A673 (cell line): Measurements from ENCODE around the gene SERPINB1. TPM values are rescaled to one million over a fixed set of nuclear protein-coding genes. Genes with fewer than 3 reads are reported as not detected.

ENCODE experiments used
- BruUV-seq: library from RNA; stranded (reverse); fragments of 400-500 nt; replicated peaks from 2 replicates; lab custom pipeline; 2021; lab: Mats Ljungman, UMichigan
- CTCF ChIA-PET: fragments of 300-600 bp; sonication (Branson Sonifier 250); formaldehyde crosslinking; loops from one replicate; lab custom pipeline; 2022; ENCODE audit warnings: antibody characterized with exemption; lab: Charles Lee
- POLR2A ChIA-PET: fragments of 300-600 bp; sonication (Branson Sonifier 250); formaldehyde crosslinking; loops from one replicate; lab custom pipeline; 2022; ENCODE audit warnings: antibody characterized with exemption; ENCODE audit not compliant: low non-redundant PET; lab: Charles Lee
- DNase-seq: peaks from one replicate; pipeline ENCODE4 v3.0.0-alpha.2; 2015; ENCODE audit warnings: low spot score
- H3K27ac ChIP-seq: fragments of 200-600 bp; sonication (generic); 2 replicates; pipeline ENCODE4 v1.5.1; 2016; ENCODE audit warnings: mixed run types, low read depth, mild to moderate bottlenecking, mixed read lengths, antibody characterized with exemption, low read length; ENCODE audit not compliant: poor library complexity, severe bottlenecking
- H3K27me3 ChIP-seq: fragments of 200-600 bp; sonication (generic); replicated peaks from 2 replicates; pipeline ENCODE4 v1.6.1; 2017; ENCODE audit warnings: mixed run types, low read depth, mild to moderate bottlenecking, mixed read lengths, antibody characterized with exemption, low read length; ENCODE audit not compliant: insufficient read depth, poor library complexity
- H3K36me3 ChIP-seq: fragments of 200-600 bp; sonication (generic); 2 replicates; pipeline ENCODE4 v1.6.1; 2016; ENCODE audit warnings: mixed run types, mild to moderate bottlenecking, mixed read lengths, antibody characterized with exemption, low read length; ENCODE audit not compliant: insufficient read depth, poor library complexity, severe bottlenecking
- H3K4me1 ChIP-seq: fragments of 200-600 bp; sonication (generic); 2 replicates; pipeline ENCODE4 v1.6.1; 2017; ENCODE audit warnings: mixed run types, mild to moderate bottlenecking, mixed read lengths, antibody characterized with exemption, low read length; ENCODE audit not compliant: insufficient read depth, poor library complexity, severe bottlenecking
- H3K4me3 ChIP-seq: fragments of 200-600 bp; sonication (generic); 2 replicates; pipeline ENCODE4 v1.5.1; 2016; ENCODE audit warnings: low read depth, mixed run types, mild to moderate bottlenecking, mixed read lengths, low read length; ENCODE audit not compliant: poor library complexity, severe bottlenecking
- H3K9me3 ChIP-seq: fragments of 200-600 bp; sonication (generic); 2 replicates; pipeline ENCODE4 v1.6.1; 2016; ENCODE audit warnings: mixed run types, low read depth, mild to moderate bottlenecking, mixed read lengths, antibody characterized with exemption, low read length; ENCODE audit not compliant: poor library complexity, severe bottlenecking
- EZH2 ChIP-seq: fragments of 200-600 bp; sonication (generic); IDR thresholded peaks from 2 replicates; pipeline ENCODE4 v1.6.1; 2017; ENCODE audit warnings: borderline replicate concordance, low read depth, mild to moderate bottlenecking, mixed read lengths, antibody characterized with exemption, low read length; ENCODE audit not compliant: poor library complexity, severe bottlenecking
- intact Hi-C: fragments of 100-400 bp; cut with micrococcal nuclease; formaldehyde crosslinking; loops from one replicate; pipeline ENCODE4 v1.10.0; 2022; ENCODE audit not compliant: unreplicated experiment
- total RNA-seq: library from RNA; stranded (reverse); gene quantifications from 2 replicates; pipeline ENCODE4 v1.2.3, GENCODE V29; 2021
- TF ChIP-seq, protein P1 (sequence below): fragments of 300-800, 200-600 bp; sonication (generic); conservative IDR thresholded peaks from 2 replicates; pipeline ENCODE4 v1.5.1; 2017; ENCODE audit warnings: low read depth, mild to moderate bottlenecking, antibody characterized with exemption, low read length, moderate library complexity, mixed read lengths

Gene SERPINB1
- total RNA-seq, 1 experiment from 2014 or later = 1.3 TPM

DNA sequence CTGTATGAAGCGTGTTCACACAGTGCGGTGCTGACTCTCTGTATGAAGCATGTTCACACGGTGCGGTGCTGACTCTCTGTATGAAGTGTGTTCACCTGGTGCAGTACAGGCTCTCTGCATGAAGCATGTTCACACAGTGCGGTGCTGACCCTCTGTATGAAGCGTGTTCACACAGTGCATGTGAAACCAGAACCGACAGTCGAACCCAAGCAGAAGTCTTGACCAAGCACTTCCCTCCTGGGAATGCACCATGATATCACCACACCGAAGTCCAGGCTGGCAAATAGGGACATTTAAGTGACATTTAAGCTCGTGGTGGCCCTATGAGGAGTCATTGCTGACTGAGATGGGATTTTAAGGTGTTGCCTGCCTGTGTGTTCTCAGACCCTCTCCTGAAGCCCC, 11.3 kb upstream of the SERPINB1 start:
- Histone ChIP-seq H3K9me3 (no peaks in the 10 kb centered on the region), H3K4me1 (peaks cover 36% of the 10 kb centered on the region), H3K27ac (peak overlapping the region; percentile 96), H3K36me3 (no peaks in the 10 kb centered on the region), H3K4me3 (no peak overlapping the region), H3K27me3 (no peaks in the 10 kb centered on the region)
- BruUV-seq = no TSS peak
- no peak for TF ChIP-seq EZH2
- TF ChIP-seq, protein P1, sequence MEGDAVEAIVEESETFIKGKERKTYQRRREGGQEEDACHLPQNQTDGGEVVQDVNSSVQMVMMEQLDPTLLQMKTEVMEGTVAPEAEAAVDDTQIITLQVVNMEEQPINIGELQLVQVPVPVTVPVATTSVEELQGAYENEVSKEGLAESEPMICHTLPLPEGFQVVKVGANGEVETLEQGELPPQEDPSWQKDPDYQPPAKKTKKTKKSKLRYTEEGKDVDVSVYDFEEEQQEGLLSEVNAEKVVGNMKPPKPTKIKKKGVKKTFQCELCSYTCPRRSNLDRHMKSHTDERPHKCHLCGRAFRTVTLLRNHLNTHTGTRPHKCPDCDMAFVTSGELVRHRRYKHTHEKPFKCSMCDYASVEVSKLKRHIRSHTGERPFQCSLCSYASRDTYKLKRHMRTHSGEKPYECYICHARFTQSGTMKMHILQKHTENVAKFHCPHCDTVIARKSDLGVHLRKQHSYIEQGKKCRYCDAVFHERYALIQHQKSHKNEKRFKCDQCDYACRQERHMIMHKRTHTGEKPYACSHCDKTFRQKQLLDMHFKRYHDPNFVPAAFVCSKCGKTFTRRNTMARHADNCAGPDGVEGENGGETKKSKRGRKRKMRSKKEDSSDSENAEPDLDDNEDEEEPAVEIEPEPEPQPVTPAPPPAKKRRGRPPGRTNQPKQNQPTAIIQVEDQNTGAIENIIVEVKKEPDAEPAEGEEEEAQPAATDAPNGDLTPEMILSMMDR = no peak
- CTCF ChIA-PET = no interaction called here
- POLR2A ChIA-PET = interaction anchor here (0.9 kb wide), 1 partner anchor 125 kb away, joined by 7 read pairs; no protein-coding TSS in a partner anchor
- DNase-seq = no peak
- intact Hi-C loops = loop anchor here (5.0 kb wide), 1 partner anchor 199 kb away; no protein-coding TSS in a partner anchor

DNA sequence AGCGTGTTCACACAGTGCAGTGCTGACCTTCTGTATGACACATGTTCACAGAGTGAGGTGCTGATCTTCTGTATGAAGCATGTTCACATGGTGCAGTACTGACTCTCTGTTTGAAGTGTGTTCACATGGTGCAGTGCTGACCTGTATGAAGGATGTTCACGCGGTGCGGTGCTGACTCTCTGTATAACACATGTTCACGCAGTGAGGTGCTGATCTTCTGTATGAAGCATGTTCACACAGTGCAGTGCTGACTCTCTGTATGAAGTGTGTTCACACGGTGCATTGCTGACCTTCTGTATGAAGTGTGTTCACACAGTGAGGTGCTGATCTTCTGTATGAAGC, 10.8 kb upstream of the SERPINB1 start:
- H3K36me3 ChIP-seq = no peaks in the 10 kb centered on the region
- H3K27ac ChIP-seq = peak overlapping the region; percentile 96
- peaks cover 32% of the 10 kb centered on the region for H3K4me1 ChIP-seq
- BruUV-seq = no TSS peak
- H3K4me3 ChIP-seq = no peak overlapping the region
- TF ChIP-seq EZH2 = no peak
- TF ChIP-seq, protein P1 = no peak
- no peaks in the 10 kb centered on the region for H3K9me3 ChIP-seq
- no peaks in the 10 kb centered on the region for H3K27me3 ChIP-seq
- intact Hi-C loops = loop anchor here (5.0 kb wide), 1 partner anchor 200 kb away; no protein-coding TSS in a partner anchor
- ChIA-PET CTCF (no interaction called here), POLR2A (interaction anchor here (0.9 kb wide), 1 partner anchor 124 kb away, joined by 7 read pairs; no protein-coding TSS in a partner anchor)
- DNase-seq = no peak

DNA sequence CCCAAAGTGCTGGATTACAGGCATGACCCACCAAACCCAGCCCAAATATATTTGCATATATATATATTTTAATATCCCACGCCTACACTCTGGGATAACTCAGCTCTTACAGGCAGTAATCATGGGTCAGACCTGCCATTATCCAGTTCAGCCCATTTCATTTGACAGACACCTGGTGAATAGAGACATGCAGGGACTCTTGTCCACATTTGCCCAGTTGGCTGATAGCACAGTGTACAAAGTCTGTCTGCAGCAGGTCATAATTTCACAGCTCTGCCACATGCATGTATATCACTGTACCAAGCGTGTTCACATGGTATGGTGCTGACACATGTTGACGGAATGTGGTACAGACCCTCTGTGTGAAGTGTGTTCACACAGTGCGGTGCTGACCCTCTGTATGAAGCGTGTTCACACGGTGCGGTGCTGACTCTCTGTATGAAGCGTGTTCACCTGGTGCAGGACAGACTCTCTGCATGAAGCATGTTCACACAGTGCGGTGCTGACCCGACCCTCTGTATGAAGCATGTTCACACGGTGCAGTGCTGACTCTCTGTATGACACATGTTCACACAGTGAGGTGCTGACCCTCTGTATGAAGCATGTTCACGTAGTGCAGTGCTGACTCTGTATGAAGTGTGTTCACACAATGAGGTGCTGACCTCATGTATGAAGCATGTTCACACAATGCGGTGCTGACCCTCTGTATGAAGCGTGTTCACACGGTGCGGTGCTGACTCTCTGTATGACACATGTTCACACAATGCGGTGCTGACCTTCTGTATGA, 10.3 kb upstream of the SERPINB1 start:
- Histone ChIP-seq H3K9me3 (no peaks in the 10 kb centered on the region), H3K4me3 (no peak overlapping the region), H3K27ac (no peak overlapping the region), H3K27me3 (no peaks in the 10 kb centered on the region), H3K36me3 (no peaks in the 10 kb centered on the region), H3K4me1 (peaks cover 27% of the 10 kb centered on the region)
- no TSS peak for BruUV-seq
- ChIA-PET CTCF (no interaction called here), POLR2A (interaction anchor here (0.6 kb wide), 1 partner anchor 10 kb away, joined by 3 read pairs; the partner anchor contains the start of gene SERPINB1)
- intact Hi-C loops = loop anchor here (5.0 kb wide), 1 partner anchor 200 kb away; no protein-coding TSS in a partner anchor
- no peak for DNase-seq
- TF ChIP-seq EZH2 = no peak
- TF ChIP-seq, protein P1 = no peak
